CD4-positive, alpha-beta T cell treated with Interleukin-17A for 1 hour (primary cell): Measurements from ENCODE around the gene TADA2B.
A peak's percentile ranks its signal among the peaks of the same experiment; 100 is the strongest.

Source experiments
- DNase-seq: peaks from one replicate; pipeline ENCODE4 v3.0.0-alpha.2; 2020

Gene TADA2B

DNA sequence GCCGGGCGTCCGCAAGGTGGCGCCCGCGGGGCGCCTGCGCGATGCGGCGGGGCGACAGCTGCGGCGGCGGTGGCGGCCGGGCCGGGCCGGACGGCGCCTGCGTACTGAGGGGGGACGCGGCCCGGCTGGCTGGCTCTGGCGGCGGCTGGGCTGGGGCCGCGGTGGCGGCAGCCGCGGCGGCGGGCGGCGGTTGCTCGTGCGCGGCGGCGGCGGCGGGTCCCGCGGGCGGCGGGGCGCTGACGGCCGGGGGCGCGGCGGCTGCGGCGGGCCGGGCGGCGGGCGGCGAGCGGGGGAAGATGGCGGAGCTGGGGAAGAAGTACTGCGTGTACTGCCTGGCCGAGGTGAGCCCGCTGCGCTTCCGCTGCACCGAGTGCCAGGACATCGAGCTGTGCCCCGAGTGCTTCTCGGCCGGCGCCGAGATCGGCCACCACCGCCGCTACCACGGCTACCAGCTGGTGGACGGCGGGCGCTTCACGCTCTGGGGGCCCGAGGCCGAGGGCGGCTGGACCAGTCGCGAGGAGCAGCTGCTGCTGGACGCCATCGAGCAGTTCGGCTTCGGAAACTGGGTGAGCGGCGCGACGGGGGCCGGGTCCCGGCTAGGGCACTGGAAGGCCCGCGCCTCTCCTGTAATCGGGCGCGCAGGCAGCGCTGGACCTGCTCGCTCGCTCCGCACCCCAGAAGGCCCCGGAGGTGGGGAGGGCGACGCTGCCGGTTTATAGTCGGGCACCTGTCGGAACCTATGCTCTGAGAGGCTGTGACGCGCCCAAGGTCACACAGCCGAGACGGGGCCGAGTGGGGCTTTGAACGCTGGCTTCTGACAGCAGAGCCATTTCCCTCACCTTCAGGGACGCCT, at the start of gene TADA2B:
TADA2B (plus strand) TSS at position 89 of the 853 bp plus-strand sequence; CDS start at position 297, 208 bp downstream.
- peak; percentile 54 for DNase-seq

- no peak for DNase-seq
Observed at GRCh38 chr4:6996481-6996880, 46.7 kb upstream of the TADA2B start.

GRCh38 chr4:6999172-7000086, 43.7 kb upstream of the TADA2B start:
- peak; percentile 39 for DNase-seq

DNA sequence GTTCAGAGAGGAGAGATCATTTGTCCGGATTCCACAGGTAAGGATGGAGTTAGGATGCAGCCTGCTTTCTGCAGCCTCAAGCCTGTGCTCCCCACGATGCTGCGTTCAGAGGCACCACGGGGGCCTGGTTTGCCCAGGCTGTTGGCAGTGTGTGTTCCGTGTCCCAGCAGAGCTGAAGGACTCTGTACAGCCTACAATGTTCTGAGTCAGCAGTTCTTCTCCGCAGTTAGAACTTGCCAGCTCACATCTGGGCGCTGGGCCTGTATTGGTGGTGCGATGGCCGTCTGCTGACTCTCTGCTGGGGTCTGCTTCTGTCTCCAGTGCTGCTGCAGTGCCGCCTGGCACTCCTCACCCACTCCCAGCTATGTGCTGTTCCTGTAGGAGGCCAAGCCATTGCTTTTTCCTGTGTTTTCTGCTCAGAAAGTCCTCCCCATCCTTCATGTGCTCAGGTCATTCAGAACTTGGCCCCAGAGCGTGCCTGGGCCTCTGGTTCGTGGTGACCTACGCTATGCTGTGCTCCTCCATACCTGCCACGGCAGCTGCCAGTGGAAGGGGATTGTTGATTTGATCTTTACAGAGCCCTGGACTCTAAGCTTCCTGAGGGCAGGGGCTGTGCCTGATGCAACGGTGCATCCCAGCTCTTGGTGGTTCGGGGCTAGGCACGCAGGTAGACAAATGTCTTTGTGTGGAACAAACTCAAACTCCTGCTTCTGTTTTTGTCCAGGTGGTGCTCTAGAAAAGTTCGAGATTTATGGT, 42.6 kb upstream of the TADA2B start:
- DNase-seq = no peak

- no peak for DNase-seq
Observed at GRCh38 chr4:7001271-7001670, 41.9 kb upstream of the TADA2B start.

- DNase-seq = no peak
Observed at GRCh38 chr4:7002336-7002735, 40.8 kb upstream of the TADA2B start.

DNA sequence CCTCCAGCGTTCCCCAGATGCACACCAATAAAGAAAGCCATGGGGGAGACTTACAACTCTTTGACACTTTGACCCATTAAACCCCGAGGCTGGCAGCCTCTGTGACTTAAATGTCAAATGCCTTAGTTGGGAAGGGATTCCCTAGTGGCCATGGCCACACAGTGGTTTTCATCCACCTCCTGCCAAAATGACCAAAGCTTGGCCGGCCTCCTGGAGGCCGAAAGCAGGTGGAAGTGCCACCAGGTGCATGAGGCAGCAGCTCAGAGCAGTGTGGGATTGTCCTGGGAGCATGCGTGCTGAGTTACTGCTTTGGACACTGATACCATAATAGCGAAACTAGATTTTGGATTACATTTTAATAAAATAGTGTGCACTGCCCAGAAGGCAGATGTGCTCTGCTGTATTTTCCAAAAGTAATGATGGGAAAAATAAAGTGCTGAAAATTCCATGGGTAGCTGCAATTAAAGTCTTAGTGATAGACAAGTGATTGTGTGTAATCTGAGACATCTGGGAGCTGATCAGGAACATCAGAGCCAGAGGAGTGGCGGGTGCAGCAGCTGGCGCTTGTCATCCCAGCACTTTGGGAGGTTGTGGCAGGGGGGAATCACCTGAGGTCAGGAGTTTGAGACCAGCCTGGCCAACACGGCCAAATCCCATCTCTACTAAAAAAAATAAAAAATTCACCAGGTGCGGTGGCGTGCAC, 39.8 kb upstream of the TADA2B start:
- no peak for DNase-seq

GRCh38 chr4:7003879-7004240, 39.3 kb upstream of the TADA2B start:
- no peak for DNase-seq

GRCh38 chr4:7004331-7004730, 38.8 kb upstream of the TADA2B start:
- no peak for DNase-seq

DNA sequence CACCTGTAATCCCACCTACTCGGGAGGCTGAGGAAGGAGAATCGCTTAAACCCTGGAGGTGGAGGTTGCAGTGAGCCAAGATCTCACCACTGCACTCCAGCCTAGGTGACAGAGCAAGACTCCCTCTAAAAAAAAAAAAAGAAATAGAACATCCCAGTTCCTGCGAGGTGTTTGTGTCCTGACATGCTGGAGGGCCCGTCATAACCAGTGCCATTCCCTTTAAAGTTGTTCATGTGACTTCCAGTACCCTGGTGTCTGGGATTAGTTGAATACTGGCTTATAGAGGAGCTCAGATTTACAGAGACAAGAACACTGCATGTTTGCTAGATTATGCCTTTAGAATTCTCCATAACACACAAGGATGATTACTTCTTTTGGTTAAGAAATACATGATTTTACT, 37.6 kb upstream of the TADA2B start:
- no peak for DNase-seq

GRCh38 chr4:7006411-7006810, 36.8 kb upstream of the TADA2B start:
- no peak for DNase-seq

DNA sequence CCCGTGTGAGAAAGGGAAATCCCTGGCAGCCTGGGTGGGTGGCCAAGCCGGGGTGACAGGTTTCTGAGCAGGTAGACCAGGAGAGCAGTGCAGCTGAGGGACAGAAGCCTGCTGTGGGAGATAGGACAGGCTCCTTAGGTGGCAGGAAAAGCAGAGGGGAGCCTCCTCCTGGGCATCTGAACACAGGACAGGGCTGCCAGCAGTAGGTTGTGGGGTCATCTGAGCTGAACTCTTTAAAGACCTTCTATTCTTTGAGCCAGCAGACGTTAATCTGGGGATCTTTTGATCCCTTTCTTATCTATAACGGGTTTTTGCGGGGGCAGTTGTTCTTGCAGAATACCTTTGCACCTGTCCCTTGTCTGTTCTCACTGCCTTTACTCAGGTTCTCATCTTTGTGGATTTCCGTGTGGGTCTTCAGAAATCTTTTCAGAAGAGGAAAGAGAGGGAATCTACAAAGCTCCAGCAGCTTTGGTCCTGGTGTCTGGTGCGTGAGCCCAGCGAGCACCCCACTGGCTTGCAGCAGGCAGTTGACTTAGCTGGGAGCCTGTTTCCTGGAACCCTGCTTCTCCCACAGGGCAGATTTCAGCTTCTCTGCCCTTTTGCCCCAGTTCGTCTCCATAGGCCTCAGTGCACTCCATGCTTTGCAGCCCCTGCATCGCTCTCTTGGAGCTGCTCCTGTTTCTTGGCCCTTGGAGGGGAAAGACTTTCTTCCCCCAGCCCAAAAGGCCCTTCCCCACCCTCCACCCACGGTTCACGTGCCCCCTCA, 35.8 kb upstream of the TADA2B start:
- DNase-seq = no peak

GRCh38 chr4:7007944-7008343, 35.2 kb upstream of the TADA2B start:
- no peak for DNase-seq

DNA sequence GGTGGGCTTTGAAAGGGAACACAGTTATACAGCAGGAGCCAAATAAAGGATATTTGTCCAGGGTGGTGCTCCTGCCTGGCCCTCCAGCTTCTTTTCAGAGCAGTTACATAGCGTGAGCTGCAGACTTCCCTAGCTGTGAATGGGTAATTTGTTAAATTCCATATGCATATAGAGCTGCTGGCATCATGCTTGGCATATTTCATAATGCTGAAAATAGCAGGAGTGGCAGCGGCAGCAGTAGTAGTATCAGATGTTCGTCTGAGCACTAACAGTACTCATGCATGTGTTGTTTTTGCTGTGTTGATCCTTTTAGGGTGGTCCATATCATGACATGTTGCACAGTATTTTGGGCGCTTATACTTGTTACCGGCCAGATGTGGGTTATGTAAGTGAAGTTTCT, 33.6 kb upstream of the TADA2B start:
- DNase-seq = no peak

DNA sequence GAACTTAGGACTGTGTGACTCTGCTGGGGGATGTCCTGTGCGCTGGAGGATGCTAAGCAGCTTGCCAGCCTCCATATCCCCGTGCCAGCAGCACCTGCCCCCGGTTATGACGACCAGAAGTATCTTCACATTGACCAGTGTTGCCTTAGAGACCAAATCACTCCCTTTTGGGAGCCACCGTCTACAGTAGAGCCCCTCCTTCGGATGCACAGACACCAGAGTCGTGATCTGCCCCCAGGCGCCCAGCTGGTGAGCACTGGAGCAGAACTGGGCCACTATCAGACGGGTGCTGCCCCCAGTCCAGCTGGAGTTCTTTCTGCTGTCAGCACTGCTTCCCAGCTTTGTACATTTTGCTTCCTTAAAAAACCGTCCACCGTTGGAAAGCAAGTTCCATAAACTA, 30.0 kb upstream of the TADA2B start:
- no peak for DNase-seq

DNA sequence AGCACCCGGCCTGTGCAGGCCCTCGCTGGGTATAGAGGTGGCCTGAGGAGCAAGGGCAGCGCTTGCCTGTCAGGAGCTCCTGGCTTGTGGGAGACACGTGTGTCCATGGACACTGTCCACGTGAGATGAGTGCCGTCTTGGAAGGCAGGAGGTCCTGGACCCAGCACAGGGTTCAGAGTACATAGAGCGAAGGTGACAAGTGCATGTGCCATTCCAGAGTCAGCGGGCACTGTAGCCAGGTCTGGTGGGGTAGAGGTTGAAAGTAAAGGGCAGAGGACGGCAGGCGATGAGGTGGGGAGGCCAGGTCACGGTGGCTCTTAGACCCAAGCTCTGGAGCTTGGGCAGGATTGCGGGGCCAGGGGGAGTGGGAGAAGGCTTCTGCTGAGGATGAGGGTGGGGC, 28.4 kb upstream of the TADA2B start:
- no peak for DNase-seq

DNA sequence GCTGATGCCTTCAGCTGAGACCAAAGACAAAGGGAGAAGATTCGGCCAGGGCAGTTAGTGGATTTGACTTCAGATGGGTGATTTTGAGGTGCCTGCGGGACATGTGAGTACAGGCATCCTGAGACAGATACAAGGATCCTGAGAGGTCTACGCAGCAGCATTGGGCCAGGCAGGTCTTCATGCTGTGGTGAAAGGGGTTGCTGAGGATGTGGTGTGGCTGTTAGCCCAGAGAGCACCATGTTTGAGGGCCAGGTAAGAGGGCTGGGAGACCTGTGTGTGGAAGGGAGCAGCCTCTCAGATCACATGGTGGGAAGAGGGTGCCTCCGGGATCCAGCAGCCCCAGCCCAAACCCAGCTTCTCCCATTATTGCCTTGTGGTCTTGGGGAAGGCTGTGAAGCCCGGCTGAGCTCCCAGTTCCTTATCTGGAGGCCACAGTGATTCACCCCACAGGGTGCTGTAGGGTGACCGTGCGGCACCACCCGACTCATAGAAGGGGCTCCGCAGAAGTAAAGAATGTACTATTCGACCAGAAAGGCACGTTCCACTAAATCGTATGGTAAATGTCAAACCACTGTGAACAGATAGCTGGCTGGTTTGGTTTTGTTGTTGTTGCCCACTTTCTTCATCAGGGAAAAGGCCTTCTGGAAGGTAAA, 27.7 kb upstream of the TADA2B start:
- no peak for DNase-seq

DNA sequence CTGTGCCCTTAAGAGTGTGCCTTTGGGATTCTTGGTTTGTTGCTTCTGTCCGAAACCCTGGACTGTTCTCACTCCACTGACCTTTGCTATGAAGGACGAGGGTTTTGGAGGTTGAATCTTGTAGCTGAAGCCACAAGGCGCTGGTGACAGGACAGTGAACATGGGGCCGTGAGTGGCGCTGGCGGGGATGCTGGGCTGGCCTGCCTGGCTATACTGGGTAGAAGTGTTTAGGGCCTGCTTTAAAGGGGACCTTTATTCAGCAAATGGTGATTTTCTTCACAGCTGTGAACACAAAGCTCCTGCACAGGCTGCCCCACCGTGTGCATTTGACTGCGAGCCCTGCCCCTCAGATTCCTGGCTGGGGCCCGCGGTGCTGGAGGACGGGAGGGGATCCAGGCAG, 27.1 kb upstream of the TADA2B start:
- DNase-seq = no peak

DNA sequence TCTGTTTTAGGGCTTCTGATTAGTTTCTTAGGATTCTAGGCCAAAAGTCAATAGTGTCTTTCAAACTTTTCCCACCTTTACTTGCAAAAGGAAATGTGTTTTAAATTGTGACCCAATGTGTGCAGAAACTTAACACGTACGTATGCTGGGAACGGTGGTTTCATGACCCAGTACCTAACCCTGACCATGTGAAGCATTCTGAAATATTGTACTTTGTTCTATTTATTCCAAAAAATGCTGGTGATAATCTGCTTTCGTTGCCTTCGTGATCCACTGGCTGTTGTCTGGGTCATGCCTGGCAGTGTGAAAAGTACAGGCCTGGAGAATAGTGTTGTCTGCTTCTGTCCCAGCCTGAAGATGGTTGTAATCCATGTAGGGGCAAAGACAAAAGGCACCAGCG, 26.7 kb upstream of the TADA2B start:
- DNase-seq = no peak

DNA sequence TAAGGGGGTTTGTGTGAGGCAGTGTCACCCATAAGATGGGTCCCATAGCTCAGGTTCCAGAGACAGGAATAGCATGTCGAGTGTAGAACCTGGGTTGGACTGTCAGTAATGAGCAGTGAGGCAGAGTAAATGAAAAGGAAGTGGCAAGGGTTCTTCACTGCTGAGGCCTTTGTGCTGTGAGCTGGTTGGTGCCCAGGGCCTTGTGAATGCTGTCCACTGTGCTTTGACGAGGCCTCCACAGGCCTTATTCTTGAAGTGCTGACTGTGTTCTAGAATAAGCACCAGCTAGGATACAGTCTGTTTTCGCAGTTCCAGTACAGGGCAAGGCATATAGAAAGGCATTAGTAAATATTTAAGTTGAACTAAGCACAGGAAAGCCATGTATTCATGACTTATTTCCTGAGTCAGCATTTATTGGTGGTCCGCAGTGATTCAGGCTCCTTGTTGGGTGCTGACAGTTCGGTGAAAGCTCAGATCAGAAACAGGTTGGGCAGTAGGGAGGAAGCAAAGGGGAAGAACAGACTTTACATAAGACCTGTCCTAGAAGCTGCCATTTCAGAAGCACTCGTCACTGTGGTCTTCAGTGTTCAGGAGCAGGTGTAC, 25.6 kb upstream of the TADA2B start:
- DNase-seq = no peak

GRCh38 chr4:7018281-7018680, 24.9 kb upstream of the TADA2B start:
- no peak for DNase-seq
